Effector memory CD8-positive, alpha-beta T cell (primary cell): Measurements from ENCODE around the gene CORIN.

Source experiments
- ATAC-seq: fragments of 150-1000 bp; cut with Tn5 transposase; replicated peaks from 2 replicates; pipeline ENCODE4 v1.10.0; 2021; ENCODE audit warnings: mild to moderate bottlenecking, moderate library complexity
- DNase-seq, 3 experiments: peaks; one replicate each; pipeline ENCODE4 v3.0.0; 2021
- H3K27ac Mint-ChIP-seq, 2 donors: one replicate each; pipeline ENCODE4 v1.8.0; 2022; ENCODE audit warnings: mild to moderate bottlenecking in 2 of 2, mixed read lengths in 2 of 2, moderate library complexity in 2 of 2
- H3K27me3 Mint-ChIP-seq, 2 donors: one replicate each; pipeline ENCODE4 v1.8.0; 2022; ENCODE audit warnings: mixed read lengths in 2 of 2
- H3K36me3 Mint-ChIP-seq: one replicate; pipeline ENCODE4 v1.8.0; 2022; ENCODE audit warnings: mild to moderate bottlenecking, moderate library complexity, mixed read lengths; ENCODE audit not compliant: insufficient read depth
- H3K4me1 Mint-ChIP-seq, 2 donors: one replicate each; pipeline ENCODE4 v1.8.0; 2022; ENCODE audit warnings: low read depth in 2 of 2, mixed read lengths in 2 of 2
- H3K4me3 Mint-ChIP-seq, 2 donors: one replicate each; pipeline ENCODE4 v1.8.0; 2022; ENCODE audit warnings: mild to moderate bottlenecking in 2 of 2, mixed read lengths in 2 of 2, moderate library complexity in 2 of 2
- H3K9me3 Mint-ChIP-seq, 2 donors: one replicate each; pipeline ENCODE4 v1.8.0; 2022; ENCODE audit warnings: mixed read lengths in 2 of 2

CORIN gene

DNA sequence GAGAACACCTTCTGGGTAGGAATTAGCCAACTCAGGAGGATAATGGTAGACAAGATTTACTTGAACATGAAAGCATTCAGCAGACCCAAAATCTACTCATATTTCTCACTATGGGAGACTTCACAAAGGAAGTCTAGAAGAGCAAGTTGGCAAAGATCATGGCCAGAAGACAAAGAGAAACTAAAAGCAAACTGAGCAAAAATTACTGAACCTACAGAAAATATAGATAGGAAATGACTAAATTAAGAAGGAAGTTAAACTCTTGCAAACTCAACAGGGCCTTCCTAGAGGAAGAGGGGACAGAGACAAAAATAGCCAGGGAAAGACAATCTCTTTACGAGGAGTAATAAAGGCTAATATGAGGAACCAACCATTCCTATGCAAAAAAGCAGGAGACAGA, 18.7 kb downstream of the CORIN start:
- no peaks in the 10 kb centered on the region for H3K36me3 Mint-ChIP-seq
- DNase-seq, result no peak
- H3K4me1 Mint-ChIP-seq, result peaks cover 0 to 4% of the 10 kb centered on the region in 2 donors
- H3K4me3 Mint-ChIP-seq, result no peak overlapping the region
- H3K27ac Mint-ChIP-seq, result no peak overlapping the region
- peaks cover 11 to 22% of the 10 kb centered on the region in 2 donors for H3K27me3 Mint-ChIP-seq
- ATAC-seq, result no peak
- H3K9me3 Mint-ChIP-seq, result no peaks in the 10 kb centered on the region

DNA sequence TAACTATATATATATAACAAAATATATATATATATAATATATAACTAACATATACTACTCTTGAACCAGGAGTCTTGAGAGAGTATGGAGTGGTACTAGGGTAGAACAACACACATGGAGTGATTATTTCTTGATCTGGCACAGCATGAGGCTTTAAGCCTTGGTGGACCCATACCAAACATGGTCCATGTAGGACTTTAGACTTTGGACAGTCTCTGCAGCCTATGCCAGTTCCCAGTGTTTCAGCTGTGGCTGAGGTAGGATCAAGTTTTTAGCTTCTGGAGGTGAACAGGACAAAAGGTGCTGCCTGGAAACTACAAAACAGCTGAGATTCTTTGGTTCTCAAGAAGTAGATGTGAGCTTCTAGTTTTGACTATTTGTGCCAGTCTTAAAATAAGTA, 20.6 kb downstream of the CORIN start:
- no peak overlapping the region for H3K27ac Mint-ChIP-seq
- peaks cover 0 to 4% of the 10 kb centered on the region in 2 donors for H3K4me1 Mint-ChIP-seq
- no peaks in the 10 kb centered on the region for H3K9me3 Mint-ChIP-seq
- H3K27me3 Mint-ChIP-seq, result peaks cover 23 to 25% of the 10 kb centered on the region in 2 donors
- DNase-seq (no peak), ATAC-seq (no peak)
- no peaks in the 10 kb centered on the region for H3K36me3 Mint-ChIP-seq
- H3K4me3 Mint-ChIP-seq, result no peak overlapping the region

DNA sequence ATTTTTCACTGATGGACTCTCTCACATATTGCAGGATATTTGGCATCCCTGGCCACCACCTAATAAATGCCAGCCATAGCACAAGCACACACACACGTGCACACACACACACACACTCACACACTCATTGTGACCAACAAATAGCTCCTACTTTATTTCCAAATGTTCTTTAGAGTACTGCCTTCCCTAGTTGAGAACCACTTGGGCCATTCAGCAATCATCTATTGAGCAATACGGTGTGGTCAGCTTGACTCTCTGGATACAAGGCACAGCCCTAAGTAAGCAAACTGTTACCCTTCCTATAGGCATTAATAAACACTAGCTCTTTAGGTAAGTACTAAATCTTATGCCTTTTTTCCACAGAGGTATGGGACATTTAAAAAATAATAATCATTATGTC, 21.1 kb downstream of the CORIN start:
- DNase-seq, result no peak
- Mint-ChIP-seq H3K4me3 (no peak overlapping the region), H3K9me3 (no peaks in the 10 kb centered on the region)

DNA sequence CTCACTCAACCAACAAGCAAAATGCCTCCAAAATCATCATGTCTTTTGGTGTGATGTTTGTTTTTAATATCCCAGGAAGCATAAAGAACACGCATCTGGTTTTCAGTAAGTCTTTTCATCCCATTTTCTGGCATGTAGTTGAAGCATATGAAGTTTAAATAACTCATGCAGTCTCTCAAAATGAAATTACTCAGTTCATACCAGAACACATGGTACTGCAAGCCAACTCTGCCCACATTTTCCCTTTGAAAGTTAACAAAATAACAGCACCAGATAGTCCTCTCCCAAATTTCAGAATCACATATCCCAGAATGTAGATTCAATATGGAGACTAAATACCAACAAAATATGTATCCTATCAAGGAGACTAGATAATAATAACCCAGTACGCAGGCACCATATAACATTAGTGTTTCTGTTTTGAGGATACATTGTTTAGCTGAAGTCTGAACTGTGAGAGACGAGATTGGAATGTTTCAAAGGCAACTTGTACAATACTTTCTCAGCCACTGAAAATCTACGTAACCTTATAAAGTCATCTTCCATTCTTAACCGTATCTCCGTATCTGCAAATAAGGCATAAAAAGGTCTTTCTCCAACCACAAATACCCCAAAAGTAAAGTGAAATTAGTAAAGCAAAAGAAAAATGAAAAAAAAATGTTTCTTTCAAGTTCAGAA, 23.1 kb downstream of the CORIN start:
- Mint-ChIP-seq H3K27ac (no peak overlapping the region), H3K27me3 (peaks cover 36 to 37% of the 10 kb centered on the region in 2 donors), H3K4me1 (peaks cover 0 to 4% of the 10 kb centered on the region in 2 donors), H3K36me3 (no peaks in the 10 kb centered on the region), H3K4me3 (no peak overlapping the region), H3K9me3 (no peaks in the 10 kb centered on the region)
- DNase-seq, result no peak
- ATAC-seq, result no peak

More for the DNA sequence above, 21.1 kb downstream of the CORIN start:
- Mint-ChIP-seq H3K27me3 (peaks cover 23 to 25% of the 10 kb centered on the region in 2 donors), H3K4me1 (peaks cover 0 to 4% of the 10 kb centered on the region in 2 donors), H3K27ac (no peak overlapping the region), H3K36me3 (no peaks in the 10 kb centered on the region)
- ATAC-seq, result no peak

DNA sequence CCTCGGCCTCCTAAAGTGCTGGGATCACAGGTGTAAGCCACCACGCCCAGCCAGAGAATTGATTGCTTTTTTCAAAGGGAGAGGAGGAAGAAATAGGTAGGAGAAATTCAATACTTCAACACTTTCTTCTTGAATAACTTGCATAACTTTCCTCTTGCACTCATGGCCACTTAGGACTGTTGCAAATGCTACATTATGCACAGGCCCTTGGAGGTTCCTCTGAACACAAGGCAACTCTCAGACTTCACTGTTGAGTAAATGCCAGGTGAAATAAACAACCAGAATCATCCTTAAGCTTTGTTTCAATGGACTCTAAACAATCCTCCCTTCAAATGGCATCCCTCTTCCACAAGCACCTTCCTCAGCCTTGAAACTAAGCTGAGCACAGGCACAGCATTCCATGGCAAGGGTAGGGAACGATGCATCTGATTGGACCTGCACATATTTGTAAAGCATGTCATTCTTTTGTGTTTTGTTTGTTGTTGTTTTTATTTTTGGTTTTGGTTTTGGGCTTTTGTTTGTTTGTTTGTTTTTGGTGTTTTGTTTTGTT, 28.1 kb downstream of the CORIN start:
- Mint-ChIP-seq H3K36me3 (no peaks in the 10 kb centered on the region), H3K4me3 (no peak overlapping the region), H3K27me3 (peaks cover 31 to 32% of the 10 kb centered on the region in 2 donors), H3K27ac (no peak overlapping the region), H3K9me3 (no peaks in the 10 kb centered on the region), H3K4me1 (no peaks in the 10 kb centered on the region)
- ATAC-seq, result no peak
- DNase-seq, result no peak

DNA sequence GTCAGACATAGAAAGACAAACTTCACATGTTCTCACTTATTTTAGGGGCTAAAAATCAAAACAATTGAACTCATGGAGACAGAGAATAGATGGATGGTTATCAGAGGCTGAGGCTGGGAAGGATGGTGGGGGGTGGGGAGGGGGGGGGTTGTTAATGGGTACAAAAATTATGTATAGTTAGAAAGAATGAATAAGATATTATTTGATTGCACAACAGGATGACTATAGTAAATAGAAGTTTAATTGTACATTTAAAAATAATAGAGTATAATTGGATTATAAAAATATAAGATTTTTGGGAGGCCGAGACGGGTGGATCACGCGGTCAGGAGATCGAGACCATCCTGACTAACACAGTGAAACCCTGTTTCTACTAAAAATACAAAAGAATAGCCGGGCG, 33.3 kb downstream of the CORIN start:
- no peak for ATAC-seq

DNA sequence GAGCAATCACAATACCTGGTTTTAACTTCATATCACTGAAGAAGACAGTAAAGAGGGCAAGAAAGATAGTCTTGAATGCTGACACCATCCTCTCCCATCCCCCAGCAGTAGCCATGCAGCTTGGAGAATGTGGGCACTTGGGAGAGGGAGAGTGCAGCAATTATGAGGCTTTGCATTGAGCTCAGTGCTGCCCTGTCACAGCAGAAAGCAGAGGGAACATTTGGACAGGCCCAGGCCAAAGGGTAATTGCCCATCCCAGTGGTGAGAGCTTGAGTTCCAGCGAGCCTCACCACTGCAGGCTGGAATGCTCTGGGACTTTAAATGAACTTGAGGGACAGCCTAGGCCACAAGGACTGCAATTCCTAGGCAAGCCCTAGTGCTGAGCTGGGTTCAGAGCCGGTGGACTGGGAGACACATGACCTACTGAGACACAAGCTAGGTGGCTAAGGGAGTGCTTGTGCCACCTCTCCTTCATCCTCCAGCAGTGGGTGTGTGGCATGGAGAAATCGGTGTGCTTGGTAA, 36.3 kb downstream of the CORIN start:
- no peak overlapping the region for H3K4me3 Mint-ChIP-seq
- H3K27ac Mint-ChIP-seq, result no peak overlapping the region
- no peak for DNase-seq
- no peaks in the 10 kb centered on the region for H3K36me3 Mint-ChIP-seq
- ATAC-seq, result no peak
- no peaks in the 10 kb centered on the region for H3K4me1 Mint-ChIP-seq
- no peaks in the 10 kb centered on the region for H3K9me3 Mint-ChIP-seq
- H3K27me3 Mint-ChIP-seq, result no peaks in the 10 kb centered on the region

More for the DNA sequence above, 33.3 kb downstream of the CORIN start:
- no peak overlapping the region for H3K27ac Mint-ChIP-seq
- DNase-seq, result no peak
- H3K4me3 Mint-ChIP-seq, result no peak overlapping the region
- H3K27me3 Mint-ChIP-seq, result peaks cover 0 to 6% of the 10 kb centered on the region in 2 donors
- no peaks in the 10 kb centered on the region for H3K4me1 Mint-ChIP-seq
- no peaks in the 10 kb centered on the region for H3K36me3 Mint-ChIP-seq
- H3K9me3 Mint-ChIP-seq, result no peaks in the 10 kb centered on the region

DNA sequence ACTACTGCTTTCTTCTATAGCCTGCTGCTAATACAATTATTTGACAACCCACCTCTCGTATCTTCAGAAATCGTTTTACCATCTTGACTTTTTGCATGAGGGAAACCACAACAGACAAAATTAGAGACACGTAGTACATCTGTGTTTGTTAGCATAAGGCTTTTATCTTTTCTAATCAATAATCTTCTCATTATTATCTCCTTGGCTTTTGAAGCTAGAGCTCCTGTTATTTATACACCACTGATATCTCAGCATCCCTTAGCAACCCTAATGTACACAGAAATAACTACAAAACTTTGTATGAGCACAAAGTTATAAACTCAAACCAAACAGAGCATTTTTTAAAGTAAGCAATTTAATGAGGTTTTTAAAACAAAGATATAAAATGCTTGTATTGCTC, 39.7 kb downstream of the CORIN start:
- DNase-seq (no peak), ATAC-seq (no peak)
- Mint-ChIP-seq H3K9me3 (no peaks in the 10 kb centered on the region), H3K36me3 (no peaks in the 10 kb centered on the region), H3K27ac (no peak overlapping the region), H3K4me3 (no peak overlapping the region), H3K27me3 (peaks cover 8 to 10% of the 10 kb centered on the region in 2 donors), H3K4me1 (no peaks in the 10 kb centered on the region)

DNA sequence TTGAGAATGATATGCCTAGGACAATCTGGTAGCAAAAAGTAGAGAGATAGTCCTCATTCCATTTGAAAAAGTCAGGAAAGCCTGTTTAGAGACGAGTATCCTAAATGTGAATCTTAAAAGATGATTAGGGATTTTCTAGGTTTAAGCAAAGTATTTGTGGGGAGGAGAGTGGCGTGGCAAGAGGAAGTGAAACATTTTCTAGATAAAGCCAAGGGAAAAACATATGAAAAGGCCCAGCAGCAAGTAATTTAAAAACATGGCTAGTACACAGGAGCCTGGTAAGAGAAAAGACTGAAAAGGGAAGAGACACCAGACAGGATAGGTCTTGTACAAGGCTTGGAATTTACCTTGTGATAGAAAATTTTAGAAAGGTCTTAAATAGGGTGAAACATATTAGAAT, 45.9 kb downstream of the CORIN start:
- ATAC-seq, result no peak
- Mint-ChIP-seq H3K4me3 (no peak overlapping the region), H3K27ac (no peak overlapping the region), H3K36me3 (no peaks in the 10 kb centered on the region), H3K27me3 (peaks cover 8 to 10% of the 10 kb centered on the region in 2 donors), H3K9me3 (no peaks in the 10 kb centered on the region), H3K4me1 (no peaks in the 10 kb centered on the region)
- DNase-seq, result no peak

DNA sequence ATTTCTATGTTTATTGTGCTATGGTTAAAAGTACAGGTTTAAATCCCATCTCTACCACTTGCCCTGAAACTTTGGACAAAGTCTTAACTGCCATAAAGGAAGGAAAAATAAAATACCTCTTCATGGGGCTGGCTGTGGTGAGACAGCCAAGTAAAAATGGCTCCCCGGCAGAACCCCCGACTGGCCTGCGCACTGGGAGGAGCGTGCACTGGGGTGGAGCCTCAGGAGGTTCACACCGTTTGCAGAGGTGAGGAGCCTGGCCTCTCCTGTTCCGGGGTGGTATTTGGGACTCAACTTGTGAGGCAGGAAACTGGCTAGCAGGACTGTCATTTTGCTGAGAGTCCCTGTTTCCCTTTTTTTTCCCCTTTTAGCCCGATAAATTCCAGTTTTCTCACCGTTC, 47.8 kb downstream of the CORIN start:
- Mint-ChIP-seq H3K36me3 (no peaks in the 10 kb centered on the region), H3K9me3 (no peaks in the 10 kb centered on the region), H3K27ac (no peak overlapping the region), H3K27me3 (peaks cover 5 to 6% of the 10 kb centered on the region in 2 donors), H3K4me3 (no peak overlapping the region), H3K4me1 (no peaks in the 10 kb centered on the region)
- no peak for DNase-seq
- ATAC-seq, result no peak

DNA sequence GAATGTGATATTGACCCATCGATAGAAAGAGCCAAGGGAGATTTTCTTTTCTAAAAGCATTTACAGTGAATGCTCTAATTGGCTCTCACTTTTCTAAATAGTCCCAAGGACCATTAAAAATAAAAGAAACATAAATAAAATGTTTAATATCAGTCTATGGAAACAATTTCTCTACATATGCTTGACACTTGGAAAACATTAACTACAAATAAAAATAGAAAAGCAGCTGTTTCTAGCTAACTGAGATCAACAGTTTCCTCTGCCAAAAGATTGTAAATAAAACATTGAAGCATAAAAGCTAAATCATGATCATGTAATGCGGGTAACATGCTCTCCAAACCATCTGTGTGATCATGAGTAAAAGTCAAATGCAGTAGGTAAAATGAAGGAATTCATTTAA, 49.7 kb downstream of the CORIN start:
- Mint-ChIP-seq H3K4me3 (no peak overlapping the region), H3K4me1 (no peaks in the 10 kb centered on the region), H3K27me3 (peaks cover 5 to 8% of the 10 kb centered on the region in 2 donors), H3K9me3 (no peaks in the 10 kb centered on the region), H3K27ac (no peak overlapping the region), H3K36me3 (no peaks in the 10 kb centered on the region)
- ATAC-seq (no peak), DNase-seq (no peak)

DNA sequence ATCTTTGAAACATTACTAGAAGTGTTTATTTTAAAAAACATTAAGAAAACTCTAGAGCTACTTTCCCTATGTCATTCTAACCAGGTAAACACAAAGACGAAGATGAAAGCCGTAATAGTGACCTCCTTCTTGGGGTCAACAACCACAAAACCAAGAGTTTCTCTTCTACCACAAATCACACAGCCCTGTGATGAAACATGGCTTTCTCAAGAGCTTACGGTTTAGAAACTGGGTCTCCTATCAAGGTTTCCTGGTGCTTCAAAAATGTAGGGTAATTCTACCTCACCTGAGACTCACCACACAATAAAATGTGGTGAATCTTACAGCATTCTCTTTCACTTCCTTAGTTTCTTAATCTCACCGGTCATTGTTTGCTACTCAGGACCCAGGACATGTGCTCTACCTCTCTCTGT, 50.9 kb downstream of the CORIN start:
- Mint-ChIP-seq H3K27ac (no peak overlapping the region), H3K27me3 (peaks cover 5 to 8% of the 10 kb centered on the region in 2 donors), H3K9me3 (no peaks in the 10 kb centered on the region), H3K4me1 (no peaks in the 10 kb centered on the region), H3K36me3 (no peaks in the 10 kb centered on the region), H3K4me3 (no peak overlapping the region)
- DNase-seq, result no peak
- no peak for ATAC-seq

DNA sequence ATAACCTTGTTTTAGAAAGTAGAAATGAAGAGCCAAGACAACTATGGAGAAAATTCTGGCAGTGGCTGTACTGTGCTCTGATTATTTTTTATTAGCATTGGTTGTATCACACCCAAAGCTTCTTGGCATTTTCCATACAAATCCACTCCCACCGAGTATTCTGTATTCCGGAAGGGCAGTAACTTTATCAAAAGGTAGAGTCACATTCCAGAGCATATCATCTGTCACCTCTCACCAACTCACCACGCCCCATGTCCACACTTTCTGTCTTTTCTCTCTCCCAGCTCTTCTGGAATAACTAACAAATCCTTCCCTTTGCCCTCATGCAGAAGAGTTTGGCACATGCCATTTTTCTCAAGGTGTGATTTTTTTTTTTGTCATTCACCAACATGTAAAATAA, 52.7 kb downstream of the CORIN start:
- ATAC-seq (no peak), DNase-seq (no peak)
- no peaks in the 10 kb centered on the region for H3K9me3 Mint-ChIP-seq
- H3K27me3 Mint-ChIP-seq, result peaks cover 5 to 8% of the 10 kb centered on the region in 2 donors
- H3K27ac Mint-ChIP-seq, result no peak overlapping the region
- no peak overlapping the region for H3K4me3 Mint-ChIP-seq
- no peaks in the 10 kb centered on the region for H3K36me3 Mint-ChIP-seq
- no peaks in the 10 kb centered on the region for H3K4me1 Mint-ChIP-seq

DNA sequence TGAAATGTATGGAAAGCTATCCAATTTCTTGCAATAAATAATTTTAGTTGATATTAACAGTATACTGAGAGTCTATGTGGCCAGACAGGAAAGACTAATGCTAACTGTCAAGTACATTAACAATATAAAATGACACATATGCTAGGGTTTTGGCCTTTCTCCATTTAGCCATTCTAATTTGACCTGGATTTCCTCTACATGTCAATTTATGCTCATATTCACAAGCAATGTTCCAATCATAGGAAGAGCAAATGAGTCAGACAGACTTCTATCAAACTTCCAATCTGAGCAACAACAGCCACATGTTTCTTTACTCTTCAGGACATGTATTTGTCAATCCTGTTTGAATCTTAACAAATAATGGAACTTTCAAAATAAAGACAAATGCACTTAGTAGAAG, 53.6 kb downstream of the CORIN start:
- Mint-ChIP-seq H3K27me3 (peaks cover 5 to 12% of the 10 kb centered on the region in 2 donors), H3K4me1 (no peaks in the 10 kb centered on the region), H3K36me3 (no peaks in the 10 kb centered on the region), H3K27ac (no peak overlapping the region), H3K4me3 (no peak overlapping the region), H3K9me3 (no peaks in the 10 kb centered on the region)
- DNase-seq (no peak), ATAC-seq (no peak)
